Inferior parietal cortex (tissue), 1 donor: ENCODE data around the gene CORO2B.
A peak's percentile ranks its signal among the peaks of the same experiment; 100 is the strongest.

Experiments
- DNase-seq: peaks from one replicate; pipeline ENCODE4 v3.0.0-alpha.2; 2016; ENCODE audit errors: extremely low spot score

Gene CORO2B

GRCh38 chr15:68608844-68609232 lies 30.0 kb downstream of the CORO2B start:
- DNase-seq = no peak

DNA sequence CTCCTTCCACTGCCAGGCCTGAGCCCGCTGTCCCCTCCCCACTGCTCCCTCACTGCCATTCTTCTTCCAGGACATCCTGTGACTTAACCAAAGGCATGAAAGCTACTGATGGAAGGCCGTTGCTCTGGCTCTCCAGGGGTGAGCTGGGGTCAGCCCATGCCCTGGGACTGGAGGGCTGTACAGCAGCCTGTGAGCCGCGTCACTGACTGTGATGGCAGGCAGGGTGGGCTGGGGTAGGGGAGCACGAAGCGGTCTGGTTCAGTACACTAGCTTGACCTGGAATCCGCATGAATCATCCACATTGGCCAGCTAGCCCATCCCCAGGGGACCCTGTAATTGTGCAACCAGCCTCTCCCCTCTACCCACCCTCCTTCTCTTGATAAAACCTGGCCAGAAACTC lies 30.8 kb downstream of the CORO2B start:
- DNase-seq = no peak

- DNase-seq = no peak
Measured at GRCh38 chr15:68610825-68611224, 32.0 kb downstream of the CORO2B start.

DNA sequence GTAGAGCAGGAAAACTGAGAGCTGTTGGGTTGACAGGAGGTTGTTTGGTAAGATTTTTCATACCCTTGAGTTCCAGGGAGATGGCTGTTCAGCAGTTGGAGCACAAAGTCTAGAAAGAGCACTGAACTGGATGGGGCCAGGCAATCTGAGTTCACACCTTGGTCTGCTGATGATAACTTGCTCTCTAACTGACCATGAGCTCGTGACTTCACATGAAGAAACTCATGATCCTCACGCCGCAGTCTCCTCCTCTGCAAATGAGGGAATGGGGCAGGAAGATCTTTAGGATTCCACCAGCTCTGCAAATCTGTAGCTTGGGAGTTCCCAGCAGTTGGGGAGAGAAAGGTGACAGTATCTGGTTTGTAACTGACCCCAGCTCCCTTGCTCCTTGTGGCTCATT lies 33.7 kb downstream of the CORO2B start:
- DNase-seq = no peak

- DNase-seq = no peak
Measured at GRCh38 chr15:68612979-68613740, 34.4 kb downstream of the CORO2B start.

DNA sequence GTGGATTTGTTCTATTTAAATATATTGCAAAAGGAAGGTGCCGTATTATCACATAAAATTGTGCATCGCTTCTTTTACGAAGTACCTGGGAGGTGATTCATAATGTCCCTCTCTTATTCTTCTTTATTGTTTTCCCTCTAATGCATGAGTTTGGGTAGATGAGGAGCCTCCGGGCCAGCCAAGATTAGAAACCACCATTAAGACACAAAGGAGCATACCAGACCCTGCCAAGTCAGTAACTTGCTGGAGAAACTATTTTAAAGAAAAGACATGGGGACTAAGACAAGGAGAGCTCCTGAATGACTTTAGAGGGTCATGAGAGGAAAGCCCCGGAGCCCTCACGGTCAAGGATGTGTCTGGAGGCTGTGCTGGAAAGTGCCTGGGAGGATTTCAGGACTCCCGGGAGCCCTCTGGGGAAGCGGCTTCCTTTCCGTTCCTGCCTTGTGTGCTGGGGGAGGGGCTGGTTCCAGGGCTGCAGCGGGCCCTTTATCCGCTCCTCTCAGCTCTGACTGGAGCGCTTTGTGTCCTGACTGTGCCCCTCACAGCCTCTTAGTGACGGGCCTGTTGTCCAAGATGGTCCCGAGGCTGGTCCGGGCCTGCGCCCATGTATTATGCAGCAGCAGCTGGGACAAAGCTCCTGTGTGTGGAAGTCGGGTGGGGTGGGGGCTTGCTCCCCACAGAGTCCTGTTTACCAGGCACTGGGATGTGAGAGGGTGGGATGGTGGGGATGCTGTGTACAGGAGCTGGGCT lies 35.7 kb downstream of the CORO2B start:
- peak; percentile 87 for DNase-seq

GRCh38 chr15:68615301-68615700 lies 36.5 kb downstream of the CORO2B start:
- DNase-seq = no peak

GRCh38 chr15:68615811-68616210 lies 37.0 kb downstream of the CORO2B start:
- no peak for DNase-seq

DNA sequence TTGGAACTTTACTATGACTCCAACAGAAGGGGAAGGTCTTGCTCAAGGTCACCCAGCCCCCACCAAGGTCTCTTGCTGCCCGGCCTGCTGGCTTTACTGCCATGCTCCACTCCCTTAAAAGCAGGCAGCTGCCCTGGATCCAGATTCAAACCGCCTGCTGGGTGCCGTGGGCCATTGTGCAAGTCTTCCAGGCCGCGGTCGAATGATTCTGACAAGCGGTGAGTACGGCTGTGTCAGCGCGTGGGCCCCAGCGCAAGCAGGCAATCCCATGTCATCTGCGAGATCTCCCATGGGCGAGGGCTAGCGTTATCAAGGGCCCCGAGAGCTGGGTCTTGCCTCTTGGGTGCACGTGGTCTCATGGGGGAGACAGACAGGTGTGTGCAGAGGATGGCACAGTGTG lies 37.6 kb downstream of the CORO2B start:
- DNase-seq = no peak

DNA sequence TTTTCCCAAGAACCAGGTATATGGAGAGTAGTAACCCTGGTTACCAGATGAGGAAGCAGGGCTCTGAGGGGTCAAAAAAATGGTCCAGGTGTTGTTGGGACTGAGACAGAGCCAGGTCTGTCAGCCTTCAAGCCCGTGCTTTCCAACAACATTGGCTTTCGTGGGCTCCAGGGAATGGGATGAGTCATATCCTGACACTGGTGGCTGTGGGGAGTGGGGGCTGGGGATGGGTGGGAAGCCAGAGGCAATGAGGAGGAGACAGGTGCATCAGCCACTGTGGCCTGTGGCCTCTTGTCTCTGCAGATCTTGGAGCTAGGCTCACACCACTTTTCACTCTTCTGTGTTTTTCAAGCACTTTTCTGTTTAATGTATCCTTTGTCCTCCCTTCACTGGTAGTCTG lies 38.2 kb downstream of the CORO2B start:
- DNase-seq = no peak

DNA sequence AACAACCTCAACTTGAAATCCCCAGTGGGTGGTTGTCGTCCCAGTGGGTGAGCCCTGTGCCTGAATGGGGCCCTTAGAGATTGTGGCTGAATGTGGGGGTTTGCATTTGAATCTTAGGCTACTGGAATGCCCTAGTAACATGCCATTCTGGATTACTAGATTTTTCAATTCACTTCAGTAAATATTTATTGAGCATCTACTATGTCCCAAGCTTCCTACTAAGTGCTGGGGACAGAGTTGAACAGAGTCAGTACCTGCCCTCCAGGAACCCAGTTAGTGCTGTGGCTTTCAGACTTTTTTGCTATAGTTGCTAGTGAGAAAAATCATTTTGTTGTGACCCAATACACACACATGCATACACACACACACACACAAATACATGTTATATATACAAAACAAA lies 39.0 kb downstream of the CORO2B start:
- no peak for DNase-seq

DNA sequence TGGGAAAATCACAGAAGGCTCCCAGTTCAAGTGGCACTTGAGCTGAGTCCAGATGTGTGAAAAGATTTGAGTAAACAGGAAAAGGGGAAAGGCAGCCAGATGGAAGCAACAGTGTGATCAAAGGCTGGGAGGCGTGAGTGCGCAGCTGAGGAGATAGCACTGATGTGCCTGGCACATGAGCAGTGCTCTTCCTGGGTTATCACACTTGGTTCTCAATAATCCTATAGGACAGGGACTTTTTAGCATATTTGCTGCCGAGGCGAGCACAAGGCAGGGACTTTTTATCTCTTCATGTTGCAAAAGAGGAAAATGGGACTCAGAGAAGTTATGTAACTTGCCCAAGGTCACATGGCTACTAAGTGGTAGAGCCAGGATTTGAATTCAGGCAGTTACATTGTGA lies 39.6 kb downstream of the CORO2B start:
- peak; percentile 79 for DNase-seq

DNA sequence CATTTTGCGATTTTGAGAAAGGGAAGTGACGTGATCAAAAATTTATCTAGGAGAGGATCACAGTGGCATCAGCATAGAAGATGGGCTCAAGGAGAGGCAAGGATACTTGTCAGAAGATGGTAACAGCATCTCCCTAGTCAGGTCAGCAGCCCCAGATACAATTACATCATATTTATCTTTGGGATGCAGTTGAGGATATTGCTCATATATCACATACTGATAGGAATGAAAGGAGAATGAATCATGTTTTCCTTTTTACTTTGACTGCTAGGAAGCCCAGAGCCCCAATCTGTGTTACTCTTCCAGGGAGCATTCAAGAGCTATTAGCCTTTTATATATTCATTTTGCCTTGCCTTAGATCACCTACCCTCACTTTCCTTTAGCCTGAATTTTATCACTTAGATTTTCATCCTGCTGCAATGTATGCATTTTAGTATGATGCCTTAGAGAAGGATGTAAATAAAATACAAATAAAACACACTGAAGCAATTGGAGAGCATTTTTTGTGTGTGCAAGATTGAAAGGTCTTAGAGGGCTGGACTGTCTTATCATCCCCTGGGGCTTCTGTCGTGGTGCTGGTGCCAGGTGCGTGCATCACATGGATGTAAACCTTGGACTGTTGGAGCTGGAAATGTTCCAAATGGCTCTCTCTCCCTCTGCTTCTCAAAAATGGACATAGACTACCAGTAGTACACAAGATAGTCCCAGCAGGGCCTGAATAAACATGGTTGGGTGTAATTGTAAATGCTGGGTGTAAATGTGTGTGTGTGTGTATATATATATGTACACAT lies 40.3 kb downstream of the CORO2B start:
- DNase-seq = no peak

DNA sequence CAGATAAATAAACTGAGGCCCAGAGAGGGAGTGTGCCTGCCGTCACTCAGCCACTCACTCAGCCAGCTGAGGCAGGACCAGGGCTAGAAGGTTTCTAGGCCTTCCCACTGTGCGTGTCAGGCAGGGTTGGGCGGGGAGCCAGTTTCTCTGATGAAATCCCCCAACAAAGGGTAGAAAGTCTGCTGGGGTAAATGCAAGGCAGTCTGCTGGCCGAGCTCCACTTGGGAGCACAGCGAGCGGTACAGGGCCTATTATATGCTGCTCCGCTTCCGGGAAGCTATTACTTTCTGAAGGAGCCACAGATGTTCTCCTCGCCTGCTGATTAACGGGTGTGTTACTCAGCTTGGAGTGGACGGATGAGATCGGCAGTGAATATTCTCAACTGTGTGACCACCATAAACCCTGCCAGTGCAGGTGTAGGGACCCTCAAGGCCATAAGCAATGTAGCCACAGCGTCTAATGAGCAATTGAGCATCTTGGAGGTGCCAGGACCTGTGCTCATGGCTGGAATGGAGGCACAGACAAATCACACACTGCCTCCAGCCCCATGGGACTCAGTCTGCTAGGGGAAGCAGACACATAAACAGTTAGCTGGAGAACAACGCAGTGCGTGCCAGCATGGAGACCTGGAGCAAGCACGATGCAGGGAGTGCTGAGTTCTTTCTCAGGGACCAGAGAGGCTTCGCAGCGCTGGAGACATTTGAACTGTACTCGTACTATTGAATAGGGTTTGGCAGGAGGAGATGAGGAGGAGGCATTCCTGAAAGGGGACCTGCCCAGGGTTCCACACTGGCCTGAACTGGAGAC lies 42.1 kb downstream of the CORO2B start:
- DNase-seq = peak; percentile 86

DNA sequence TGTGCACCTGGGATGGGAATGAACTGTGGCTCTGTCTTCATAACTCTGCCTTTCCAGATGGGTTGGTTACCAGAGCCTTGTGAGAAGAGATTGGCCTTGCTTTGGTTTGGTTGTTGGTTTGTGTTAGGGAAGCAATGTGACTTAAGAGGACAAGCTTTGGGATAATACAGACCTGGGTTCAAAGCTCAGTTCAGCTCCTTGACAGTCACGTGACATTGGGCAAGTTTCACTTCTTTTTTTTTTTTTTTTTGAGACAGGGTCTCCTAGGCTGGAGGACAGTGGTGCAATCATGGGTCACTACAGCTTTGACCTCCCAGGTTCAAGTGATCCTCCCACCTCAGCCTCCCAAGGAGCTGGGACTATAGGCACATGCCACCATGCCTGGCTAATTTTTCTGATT lies 42.7 kb downstream of the CORO2B start:
- DNase-seq = no peak

GRCh38 chr15:68623301-68623892 lies 44.6 kb downstream of the CORO2B start:
- no peak for DNase-seq

- no peak for DNase-seq
Measured at GRCh38 chr15:68625853-68626252, 47.1 kb downstream of the CORO2B start.

DNA sequence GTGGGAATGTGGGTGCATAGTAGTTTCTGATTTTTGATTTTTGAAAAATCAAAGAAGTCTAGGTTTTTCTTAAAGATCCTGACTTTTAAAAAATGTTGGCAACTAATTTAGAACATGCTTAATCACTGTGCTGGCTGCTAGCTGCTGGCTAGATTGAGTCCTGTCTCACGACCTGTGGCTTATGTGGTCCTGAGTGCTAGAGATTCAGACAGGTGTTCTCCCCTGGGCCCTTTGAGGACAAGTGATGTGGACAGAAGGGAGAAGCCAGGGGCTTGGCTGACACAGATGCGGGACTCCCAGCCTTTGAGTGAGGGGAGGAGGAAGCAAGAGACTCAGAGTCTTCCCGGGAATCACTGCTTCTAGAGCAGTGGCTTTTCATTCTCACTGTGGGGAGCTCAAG lies 47.5 kb downstream of the CORO2B start:
- DNase-seq = no peak

- DNase-seq = no peak
Measured at GRCh38 chr15:68626739-68627138, 47.9 kb downstream of the CORO2B start.

- no peak for DNase-seq
Measured at GRCh38 chr15:68627476-68627875, 48.7 kb downstream of the CORO2B start.

DNA sequence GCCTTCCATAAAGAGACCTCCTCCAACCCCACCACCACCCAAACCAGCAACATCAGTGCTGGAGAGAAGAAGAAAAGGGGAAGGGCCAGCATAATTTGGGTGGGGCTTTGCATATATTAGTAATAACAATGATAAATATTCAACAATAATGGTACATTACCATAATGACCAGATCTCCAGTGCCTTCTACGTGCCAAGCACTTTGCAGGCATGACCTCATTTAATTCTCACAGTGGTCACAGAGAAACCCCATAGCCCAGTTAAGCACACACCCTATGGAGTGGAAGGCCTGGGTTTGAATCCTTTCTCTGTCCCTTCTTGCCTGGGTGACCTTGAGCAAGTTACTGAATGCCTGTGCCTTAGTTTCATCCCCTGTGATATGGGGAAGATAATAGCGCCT lies 49.2 kb downstream of the CORO2B start:
- no peak for DNase-seq
